NB4 (cell line): ENCODE results near the gene H6PD.

Experiments
- MAX ChIP-seq: IDR thresholded peaks from 2 replicates; pipeline ENCODE4 v1.6.1; 2011; ENCODE audit warnings: low read depth, low read length
- MYC ChIP-seq: IDR thresholded peaks from 2 replicates; pipeline ENCODE4 v1.6.1; 2011; ENCODE audit warnings: low read depth, low read length
- POLR2A ChIP-seq: IDR thresholded peaks from 2 replicates; pipeline ENCODE4 v1.6.1; 2011; ENCODE audit warnings: mild to moderate bottlenecking; ENCODE audit not compliant: insufficient read length; ENCODE audit errors: extremely low read depth
- TF ChIP-seq, protein P1 (sequence below): IDR thresholded peaks from one replicate; pipeline ENCODE4 v1.5.1; 2012; ENCODE audit warnings: low read depth, low read length

GRCh38 chr1:9308236-9308785 lies 73.7 kb downstream of the H6PD start:
- TF ChIP-seq, protein P1, sequence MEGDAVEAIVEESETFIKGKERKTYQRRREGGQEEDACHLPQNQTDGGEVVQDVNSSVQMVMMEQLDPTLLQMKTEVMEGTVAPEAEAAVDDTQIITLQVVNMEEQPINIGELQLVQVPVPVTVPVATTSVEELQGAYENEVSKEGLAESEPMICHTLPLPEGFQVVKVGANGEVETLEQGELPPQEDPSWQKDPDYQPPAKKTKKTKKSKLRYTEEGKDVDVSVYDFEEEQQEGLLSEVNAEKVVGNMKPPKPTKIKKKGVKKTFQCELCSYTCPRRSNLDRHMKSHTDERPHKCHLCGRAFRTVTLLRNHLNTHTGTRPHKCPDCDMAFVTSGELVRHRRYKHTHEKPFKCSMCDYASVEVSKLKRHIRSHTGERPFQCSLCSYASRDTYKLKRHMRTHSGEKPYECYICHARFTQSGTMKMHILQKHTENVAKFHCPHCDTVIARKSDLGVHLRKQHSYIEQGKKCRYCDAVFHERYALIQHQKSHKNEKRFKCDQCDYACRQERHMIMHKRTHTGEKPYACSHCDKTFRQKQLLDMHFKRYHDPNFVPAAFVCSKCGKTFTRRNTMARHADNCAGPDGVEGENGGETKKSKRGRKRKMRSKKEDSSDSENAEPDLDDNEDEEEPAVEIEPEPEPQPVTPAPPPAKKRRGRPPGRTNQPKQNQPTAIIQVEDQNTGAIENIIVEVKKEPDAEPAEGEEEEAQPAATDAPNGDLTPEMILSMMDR = no peak
- TF ChIP-seq MAX (no peak), POLR2A (no peak), MYC (no peak)
